GM18499 (cell line): Measurements from ENCODE around the gene DIP2B.

Experiments used
- ATAC-seq: cut with Tn5 transposase; IDR thresholded peaks from one replicate; pipeline ENCODE4 v1.9.1; 2021; ENCODE audit warnings: moderate number of reproducible peaks; ENCODE audit not compliant: insufficient read depth, unreplicated experiment

The DIP2B gene

GRCh38 chr12:50720085-50720484, 215.3 kb downstream of the DIP2B start:
- no peak for ATAC-seq

- ATAC-seq: no peak
Measured at GRCh38 chr12:50720501-50720900, 215.7 kb downstream of the DIP2B start.

GRCh38 chr12:50723865-50724264, 219.1 kb downstream of the DIP2B start:
- ATAC-seq: no peak

GRCh38 chr12:50725011-50725942, 220.5 kb downstream of the DIP2B start:
- no peak for ATAC-seq

- ATAC-seq: no peak
Measured at GRCh38 chr12:50727466-50727865, 222.7 kb downstream of the DIP2B start.

- ATAC-seq: no peak
Measured at GRCh38 chr12:50728417-50728816, 223.6 kb downstream of the DIP2B start.

GRCh38 chr12:50728841-50729240, 224.1 kb downstream of the DIP2B start:
- ATAC-seq: no peak

GRCh38 chr12:50732591-50732990, 227.8 kb downstream of the DIP2B start:
- no peak for ATAC-seq

GRCh38 chr12:50733706-50734105, 228.9 kb downstream of the DIP2B start:
- ATAC-seq: no peak

- ATAC-seq: no peak
Measured at GRCh38 chr12:50734409-50735263, 229.9 kb downstream of the DIP2B start.

GRCh38 chr12:50739611-50740010, 234.8 kb downstream of the DIP2B start:
- no peak for ATAC-seq

- ATAC-seq: no peak
Measured at GRCh38 chr12:50740307-50740706, 235.5 kb downstream of the DIP2B start.

- ATAC-seq: no peak
Measured at GRCh38 chr12:50742776-50743175, 238.0 kb downstream of the DIP2B start.

- ATAC-seq: no peak
Measured at GRCh38 chr12:50745861-50746260, 241.1 kb downstream of the DIP2B start.

- no peak for ATAC-seq
Measured at GRCh38 chr12:50746431-50746830, 241.6 kb downstream of the DIP2B start.

GRCh38 chr12:50747817-50748216, 243.0 kb downstream of the DIP2B start:
- no peak for ATAC-seq

- no peak for ATAC-seq
Measured at GRCh38 chr12:50749459-50749882, 244.7 kb downstream of the DIP2B start.

GRCh38 chr12:50750366-50750765, 245.6 kb downstream of the DIP2B start:
- ATAC-seq: no peak

- ATAC-seq: no peak
Measured at GRCh38 chr12:50751948-50752721, 247.3 kb downstream of the DIP2B start.

- ATAC-seq: no peak
Measured at GRCh38 chr12:50753232-50753769, 248.5 kb downstream of the DIP2B start.
